B cell (primary cell): ENCODE measurements around the gene PUM1. TPM values are rescaled to one million over a fixed set of nuclear protein-coding genes. Genes with fewer than 3 reads are reported as not detected.

ENCODE experiments used
- ATAC-seq: fragments of 200-7000 bp; cut with Tn5 transposase; one replicate; pipeline ENCODE4 v1.10.0; 2021; ENCODE audit warnings: low read depth, mild to moderate bottlenecking, moderate number of reproducible peaks, moderate library complexity
- CTCF ChIA-PET: fragments of 350-600 bp; sonication (Branson Sonifier 250); formaldehyde crosslinking; loops from one replicate; lab custom pipeline; 2021; ENCODE audit warnings: antibody characterized with exemption, inconsistent platforms; lab: Charles Lee
- POLR2A ChIA-PET: fragments of 350-600 bp; sonication (Branson Sonifier 250); formaldehyde crosslinking; loops from one replicate; lab custom pipeline; 2021; ENCODE audit warnings: antibody characterized with exemption; lab: Charles Lee
- DNase-seq: peaks from one replicate; pipeline ENCODE4 v3.0.0; 2013
- H2AFZ ChIP-seq: 2 replicates; pipeline ENCODE4 v1.6.1; 2012; ENCODE audit warnings: mild to moderate bottlenecking, low read depth, low read length; ENCODE audit not compliant: insufficient read depth, poor library complexity, severe bottlenecking
- H3K27ac ChIP-seq, 2 donors: 1 replicate in 1 of 2; 2 replicates in 1 of 2; pipeline ENCODE4 v1.5.1; 2012 to 2013; ENCODE audit warnings: low read length in 2 of 2, mild to moderate bottlenecking in 2 of 2, moderate library complexity in 1 of 2
- H3K27me3 ChIP-seq, 4 experiments: fragments of 200-600 bp in 1 of 4; sonication (generic) in 1 of 4; replicated peaks in 1 of 4; 1 replicate in 2 of 4; 2 replicates in 2 of 4; pipeline versions ENCODE4 v1.6.1 to v1.7.0; 2013 to 2016; ENCODE audit warnings: low read length in 3 of 4, mild to moderate bottlenecking in 2 of 4, mixed read lengths in 1 of 4, moderate library complexity in 1 of 4; ENCODE audit not compliant: insufficient read depth in 4 of 4, control insufficient read depth in 3 of 4; ENCODE audit errors: control extremely low read depth in 1 of 4
- H3K36me3 ChIP-seq, 2 experiments: replicated peaks in 1 of 2; 1 replicate in 1 of 2; 2 replicates in 1 of 2; pipeline versions ENCODE4 v1.6.1 to v1.7.1; 2013; ENCODE audit warnings: low read length in 1 of 2; ENCODE audit not compliant: insufficient read depth in 2 of 2, control insufficient read depth in 1 of 2; ENCODE audit errors: control extremely low read depth in 1 of 2, extremely low read depth in 1 of 2
- H3K4me1 ChIP-seq, 2 donors: fragments of 200-600 bp in 1 of 2; sonication (generic) in 1 of 2; 1 replicate in 1 of 2; 2 replicates in 1 of 2; pipeline versions ENCODE4 v1.5.1 to v1.6.1; 2013 to 2017; ENCODE audit warnings: low read length in 2 of 2; ENCODE audit not compliant: control insufficient read depth in 2 of 2, insufficient read depth in 2 of 2
- H3K4me2 ChIP-seq: replicated peaks from 2 replicates; pipeline ENCODE3; 2012; ENCODE audit warnings: mild to moderate bottlenecking, low read depth, low read length; ENCODE audit not compliant: poor library complexity, severe bottlenecking
- H3K4me3 ChIP-seq, 5 experiments: fragments of 200-600 bp in 1 of 5; sonication (generic) in 1 of 5; 1 replicate in 3 of 5; 2 replicates in 2 of 5; pipeline versions ENCODE4 v1.5.1 to v1.7.0; 2011 to 2016; ENCODE audit warnings: low read length in 4 of 5, mild to moderate bottlenecking in 4 of 5, low read depth in 2 of 5, control low read depth in 1 of 5, moderate library complexity in 1 of 5; ENCODE audit not compliant: insufficient read depth in 1 of 5; ENCODE audit errors: control extremely low read depth in 1 of 5, extremely low read depth in 1 of 5
- H3K79me2 ChIP-seq: fragments of 200-600 bp; sonication (generic); one replicate; pipeline ENCODE4 v1.6.0; 2016; ENCODE audit warnings: low read length; ENCODE audit not compliant: control insufficient read depth, insufficient read depth
- H3K9ac ChIP-seq: fragments of 200-600 bp; sonication (generic); 2 replicates; pipeline ENCODE4 v1.6.1; 2017; ENCODE audit warnings: mild to moderate bottlenecking, low read length, moderate library complexity
- H3K9me3 ChIP-seq, 3 donors: one replicate each; pipeline versions ENCODE4 v1.6.1 to v1.7.1; 2013; ENCODE audit warnings: low read length in 2 of 3; ENCODE audit not compliant: control insufficient read depth in 2 of 3, insufficient read depth in 1 of 3; ENCODE audit errors: control extremely low read depth in 1 of 3
- H4K20me1 ChIP-seq: 2 replicates; pipeline ENCODE4 v1.6.0; 2012; ENCODE audit warnings: mild to moderate bottlenecking, low read length; ENCODE audit not compliant: insufficient read depth, control insufficient read depth, poor library complexity, severe bottlenecking
- H3K27ac Mint-ChIP-seq: one replicate; pipeline ENCODE4 v1.8.0; 2021; ENCODE audit warnings: mixed read lengths
- H3K27me3 Mint-ChIP-seq: one replicate; pipeline ENCODE4 v1.8.0; 2021; ENCODE audit warnings: mixed read lengths
- H3K4me1 Mint-ChIP-seq: one replicate; pipeline ENCODE4 v1.8.0; 2021; ENCODE audit warnings: mixed read lengths
- H3K4me3 Mint-ChIP-seq: one replicate; pipeline ENCODE4 v1.8.0; 2021; ENCODE audit warnings: mixed read lengths
- H3K9me3 Mint-ChIP-seq: one replicate; pipeline ENCODE4 v1.8.0; 2022; ENCODE audit warnings: mixed read lengths; ENCODE audit not compliant: insufficient read depth
- CTCF ChIP-seq: fragments of 200-600 bp; IDR thresholded peaks from one replicate; pipeline ENCODE4 v1.8.0; 2022; ENCODE audit warnings: antibody characterized with exemption, mild to moderate bottlenecking
- EZH2 ChIP-seq: IDR thresholded peaks from 2 replicates; pipeline ENCODE4 v1.6.1; 2012; ENCODE audit warnings: borderline replicate concordance, low read depth, mild to moderate bottlenecking, moderate library complexity, low read length; ENCODE audit not compliant: insufficient read depth, poor library complexity, severe bottlenecking
- WGBS: methylation state at CpG from one replicate; pipeline ENCODE4 v1.1.5; 2013; ENCODE audit warnings: missing lambda C conversion rate; ENCODE audit not compliant: insufficient coverage; 5-methylcytosine and 5-hydroxymethylcytosine counted together
- intact Hi-C: fragments of 100-400 bp; cut with micrococcal nuclease; formaldehyde crosslinking; loops from one replicate; pipeline ENCODE4 v1.10.0; 2022
- polyA plus RNA-seq: library from polyadenylated mRNA; depleted of rRNA; stranded (reverse); fragments of >200 nt; gene quantifications from 2 replicates; pipeline ENCODE4 v1.2.3, GENCODE V29; 2012
- total RNA-seq, 2 donors: library from RNA; stranded (reverse); fragments of 120-200 nt in 1 of 2; gene quantifications; 1 replicate in 1 of 2; 2 replicates in 1 of 2; pipeline versions ENCODE4 v1.2.3 to v1.2.4, GENCODE V29; 2013 to 2022

PUM1 gene
- total and polyA plus RNA-seq, 2 donors (not counting 1 experiment from before 2014, with no cell fraction given), result 52.8 to 177 TPM

- no peaks in the 10 kb centered on the region for H4K20me1 ChIP-seq
- peaks cover 0 to 13% (median 0%) of the 10 kb centered on the region in 3 donors for H3K9me3 ChIP-seq
- no peak overlapping the region for H3K9ac ChIP-seq
- intact Hi-C loops, result no loop called here
- H3K4me2 ChIP-seq, result no peak overlapping the region
- H3K4me1 ChIP-seq, result peaks cover 27 to 28% of the 10 kb centered on the region in 2 donors
- no peak overlapping the region for H3K27ac ChIP-seq
- H3K4me3 ChIP-seq, result no peak overlapping the region
- ATAC-seq (no peak), DNase-seq (no peak)
- Mint-ChIP-seq H3K9me3 (no peaks in the 10 kb centered on the region), H3K4me1 (peaks cover 28% of the 10 kb centered on the region), H3K4me3 (no peak overlapping the region), H3K27ac (no peak overlapping the region), H3K27me3 (peaks cover 28% of the 10 kb centered on the region)
- no peaks in the 10 kb centered on the region for H3K36me3 ChIP-seq
- 82% methylated on average over 6 of the region's 6 CpGs for WGBS
- no peaks in the 10 kb centered on the region for H3K79me2 ChIP-seq
- H2AFZ ChIP-seq, result no peak overlapping the region
- H3K27me3 ChIP-seq, result peaks cover 0 to 31% (median 14%) of the 10 kb centered on the region in 4 experiments
- TF ChIP-seq EZH2, result no peak
- no peak for TF ChIP-seq CTCF
- ChIA-PET POLR2A (interaction anchor here (0.7 kb wide), 1 partner anchor 111 kb away, joined by 3 read pairs; no protein-coding TSS in a partner anchor), CTCF (interaction anchor here (1.1 to 8.6 kb wide), 11 partner anchors 9 to 193 kb away, joined by 3 to 337 read pairs (median 7); no protein-coding TSS in a partner anchor)
These were observed 153.3 kb downstream of the PUM1 start for GRCh38 chr1:30912224-30912623.
